IMR-90 (cell line): ENCODE data around the gene ZNF831. TPM values are rescaled to one million over a fixed set of nuclear protein-coding genes. Genes with fewer than 3 reads are reported as not detected.

Experiments used
- ATAC-seq: fragments of 200-7000 bp; cut with Tn5 transposase; 2 replicates; pipeline ENCODE4 v1.9.1; 2020; ENCODE audit warnings: low read depth, mild to moderate bottlenecking, moderate library complexity
- BruUV-seq: library from RNA; stranded (reverse); fragments of 400-500 nt; replicated peaks from 2 replicates; lab custom pipeline; 2021; lab: Mats Ljungman, UMichigan
- CTCF ChIA-PET: fragments of 300-600 bp; formaldehyde crosslinking; extraction: SDS; loops from one replicate; lab custom pipeline; 2021; ENCODE audit warnings: antibody characterized with exemption; lab: Yijun Ruan, JAX
- POLR2A ChIA-PET: fragments of 300-600 bp; sonication (Branson Sonifier 250); formaldehyde crosslinking; loops from one replicate; lab custom pipeline; 2022; ENCODE audit warnings: antibody characterized with exemption; ENCODE audit not compliant: unreplicated experiment; lab: Charles Lee
- DNase-seq: peaks from one replicate; pipeline ENCODE4 v3.0.0; 2013
- H2AFZ ChIP-seq: replicated peaks from 2 replicates; pipeline ENCODE3; 2013; ENCODE audit warnings: low read length, mild to moderate bottlenecking; ENCODE audit not compliant: poor library complexity
- H2AK5ac ChIP-seq: 2 replicates; pipeline ENCODE4 v1.6.1; 2013; ENCODE audit warnings: low read depth, low read length, inconsistent platforms
- H2AK9ac ChIP-seq: replicated peaks from 2 replicates; pipeline ENCODE3; 2013; ENCODE audit warnings: mild to moderate bottlenecking, low read depth, low read length, moderate library complexity; ENCODE audit not compliant: poor library complexity
- H2BK120ac ChIP-seq: 2 replicates; pipeline ENCODE4 v1.6.1; 2013; ENCODE audit warnings: low read depth, low read length, inconsistent platforms
- H2BK15ac ChIP-seq: 3 replicates; pipeline ENCODE4 v1.6.1; 2013; ENCODE audit warnings: low read depth, low read length, inconsistent platforms
- H2BK20ac ChIP-seq: 2 replicates; pipeline ENCODE4 v1.6.1; 2013; ENCODE audit warnings: low read depth, mild to moderate bottlenecking, inconsistent platforms, low read length, moderate library complexity
- H2BK5ac ChIP-seq: 2 replicates; pipeline ENCODE4 v1.6.1; 2013; ENCODE audit warnings: mild to moderate bottlenecking, low read depth, low read length, inconsistent platforms; ENCODE audit not compliant: poor library complexity, severe bottlenecking
- H3K14ac ChIP-seq: replicated peaks from 2 replicates; pipeline ENCODE4 v1.6.1; 2013; ENCODE audit warnings: low read depth, low read length, inconsistent platforms
- H3K18ac ChIP-seq: 2 replicates; pipeline ENCODE4 v1.6.1; 2013; ENCODE audit warnings: low read depth, low read length, control low read depth
- H3K23ac ChIP-seq: 2 replicates; pipeline ENCODE4 v1.6.1; 2013; ENCODE audit warnings: low read depth, low read length, inconsistent platforms
- H3K27ac ChIP-seq: 2 replicates; pipeline ENCODE4 v1.5.1; 2013; ENCODE audit warnings: mild to moderate bottlenecking, control low read depth, low read length; ENCODE audit not compliant: insufficient read depth
- H3K27me3 ChIP-seq: 2 replicates; pipeline ENCODE4 v1.6.1; 2013; ENCODE audit warnings: low read length; ENCODE audit not compliant: control insufficient read depth, insufficient read depth
- H3K36me3 ChIP-seq: 2 replicates; pipeline ENCODE4 v1.6.1; 2013; ENCODE audit warnings: low read length, mixed read lengths; ENCODE audit not compliant: control insufficient read depth, insufficient read depth
- H3K4ac ChIP-seq: 2 replicates; pipeline ENCODE4 v1.6.1; 2013; ENCODE audit warnings: low read depth, low read length, inconsistent platforms
- H3K4me1 ChIP-seq: 2 replicates; pipeline ENCODE4 v1.6.1; 2013; ENCODE audit warnings: low read length, mixed read lengths; ENCODE audit not compliant: control insufficient read depth, insufficient read depth
- H3K4me2 ChIP-seq: 2 replicates; pipeline ENCODE4 v1.6.1; 2013; ENCODE audit warnings: low read depth, mild to moderate bottlenecking, control low read depth, low read length, moderate library complexity
- H3K4me3 ChIP-seq: 2 replicates; pipeline ENCODE4 v1.5.1; 2013; ENCODE audit warnings: low read depth, mild to moderate bottlenecking, control low read depth, low read length, moderate library complexity; ENCODE audit not compliant: insufficient read depth
- H3K56ac ChIP-seq: 2 replicates; pipeline ENCODE4 v1.6.1; 2013; ENCODE audit warnings: low read length, inconsistent platforms; ENCODE audit not compliant: insufficient read depth; ENCODE audit errors: extremely low read depth
- H3K79me1 ChIP-seq, 2 experiments: 2 replicates each; pipeline ENCODE4 v1.6.1; 2013; ENCODE audit warnings: low read length in 2 of 2, inconsistent platforms in 1 of 2, low read depth in 1 of 2
- H3K9ac ChIP-seq: 2 replicates; pipeline ENCODE4 v1.6.1; 2013; ENCODE audit warnings: low read depth, low read length, control low read depth
- H3K9me1 ChIP-seq: 2 replicates; pipeline ENCODE4 v1.6.1; 2013; ENCODE audit warnings: low read length, inconsistent platforms; ENCODE audit not compliant: insufficient read depth
- H3K9me3 ChIP-seq: 2 replicates; pipeline ENCODE4 v1.6.1; 2013; ENCODE audit warnings: low read length; ENCODE audit not compliant: control insufficient read depth, insufficient read depth
- H4K20me1 ChIP-seq: 2 replicates; pipeline ENCODE4 v1.6.1; 2013; ENCODE audit warnings: low read length, inconsistent platforms; ENCODE audit not compliant: insufficient read depth
- H4K5ac ChIP-seq: 2 replicates; pipeline ENCODE4 v1.6.1; 2013; ENCODE audit warnings: mild to moderate bottlenecking, low read depth, low read length, control low read depth
- H4K8ac ChIP-seq, 2 experiments: 2 replicates each; pipeline ENCODE4 v1.6.1; 2013; ENCODE audit warnings: low read depth in 2 of 2, low read length in 2 of 2, control low read depth in 1 of 2, inconsistent platforms in 1 of 2
- H4K91ac ChIP-seq: 2 replicates; pipeline ENCODE4 v1.6.1; 2013; ENCODE audit warnings: low read depth, low read length, inconsistent platforms; ENCODE audit not compliant: insufficient read depth
- BHLHE40 ChIP-seq: fragments of 150-350 bp; IDR thresholded peaks from 2 replicates; pipeline ENCODE4 v1.6.1; 2016; ENCODE audit warnings: mild to moderate bottlenecking, low read depth, low read length
- CEBPB ChIP-seq: IDR thresholded peaks from 2 replicates; pipeline ENCODE4 v1.6.1; 2012; ENCODE audit warnings: low read depth, low read length, improper control_type of control experiment
- CHD1 ChIP-seq: IDR thresholded peaks from 2 replicates; pipeline ENCODE4 v1.6.1; 2012; ENCODE audit warnings: low read depth, low read length, improper control_type of control experiment
- FOS ChIP-seq: fragments of 150-350 bp; IDR thresholded peaks from 2 replicates; pipeline ENCODE4 v1.6.1; 2016; ENCODE audit warnings: low read depth, low read length
- MAFK ChIP-seq: IDR thresholded peaks from 2 replicates; pipeline ENCODE4 v1.6.1; 2012; ENCODE audit warnings: low read depth, low read length, improper control_type of control experiment
- MAZ ChIP-seq: IDR thresholded peaks from 2 replicates; pipeline ENCODE4 v1.6.1; 2012; ENCODE audit warnings: low read depth, mild to moderate bottlenecking, low read length, improper control_type of control experiment, moderate library complexity, borderline replicate concordance
- MXI1 ChIP-seq: IDR thresholded peaks from 2 replicates; pipeline ENCODE4 v1.6.1; 2012; ENCODE audit warnings: low read depth, mild to moderate bottlenecking, low read length, moderate library complexity, borderline replicate concordance
- NFE2L2 ChIP-seq: fragments of 150-350 bp; IDR thresholded peaks from 2 replicates; pipeline ENCODE4 v1.6.1; 2016; ENCODE audit warnings: low read depth, mild to moderate bottlenecking, low read length
- POLR2A ChIP-seq: IDR thresholded peaks from 2 replicates; pipeline ENCODE4 v1.6.1; 2012; ENCODE audit warnings: mild to moderate bottlenecking, low read depth, low read length
- RAD21 ChIP-seq: IDR thresholded peaks from 2 replicates; pipeline ENCODE4 v1.6.1; 2012; ENCODE audit warnings: low read length, improper control_type of control experiment
- RCOR1 ChIP-seq: IDR thresholded peaks from 2 replicates; pipeline ENCODE4 v1.6.1; 2012; ENCODE audit warnings: mild to moderate bottlenecking, low read length, improper control_type of control experiment; ENCODE audit not compliant: insufficient replicate concordance
- RFX5 ChIP-seq: IDR thresholded peaks from 2 replicates; pipeline ENCODE4 v1.8.0; 2012; ENCODE audit warnings: low read depth, mild to moderate bottlenecking, low read length, moderate library complexity
- SMC3 ChIP-seq: fragments of 150-350 bp; IDR thresholded peaks from 2 replicates; pipeline ENCODE4 v1.6.1; 2016; ENCODE audit warnings: low read depth, mild to moderate bottlenecking, antibody characterized with exemption, low read length, moderate library complexity
- whole genome bisulfite sequencing, 2 experiments: methylation state at CpG; one replicate each; pipeline versions ENCODE4 v1.1.5 to v1.1.7; 2013; ENCODE audit warnings: missing lambda C conversion rate in 2 of 2; ENCODE audit not compliant: insufficient read length in 1 of 2; ENCODE audit errors: extremely low coverage in 2 of 2; 5-methylcytosine and 5-hydroxymethylcytosine counted together
- dilution Hi-C: fragments of 300-500 bp; cut with HindIII; formaldehyde crosslinking; loops from one replicate; pipeline ENCODE4 v1.14.3; 2018; ENCODE audit warnings: low sequenced_read_pairs; ENCODE audit not compliant: unreplicated experiment
- in situ Hi-C: fragments of 300-500 bp; cut with MboI; formaldehyde crosslinking; loops from 3 replicates; pipeline ENCODE4 v1.14.3; 2019; ENCODE audit warnings: low sequenced_read_pairs, inconsistent platforms, mixed read lengths
- intact Hi-C: fragments of 100-400 bp; cut with micrococcal nuclease; formaldehyde crosslinking; loops from 2 replicates; pipeline ENCODE4 v1.10.0; 2022
- polyA plus RNA-seq, 3 experiments: library from polyadenylated mRNA; depleted of rRNA; stranded (reverse); fragments of >200 nt; gene quantifications; 2 replicates each; pipeline ENCODE4 v1.2.3, GENCODE V29; 2012; ENCODE audit warnings: low replicate concordance in 1 of 3
- total RNA-seq: library from RNA; depleted of rRNA; stranded (reverse); fragments of >200 nt; gene quantifications from 2 replicates; pipeline ENCODE4 v1.2.3, GENCODE V29; 2012
- TF ChIP-seq, protein P1 (sequence below): conservative IDR thresholded peaks from 2 replicates; pipeline ENCODE4 v1.5.1; 2012; ENCODE audit warnings: mild to moderate bottlenecking, low read depth, low read length, improper control_type of control experiment
- TF ChIP-seq, protein P2 (sequence below): fragments of 150-350 bp; IDR thresholded peaks from 2 replicates; pipeline ENCODE4 v1.6.1; 2016; ENCODE audit warnings: low read depth, mild to moderate bottlenecking, low read length, moderate library complexity, borderline replicate concordance
- TF ChIP-seq, protein P3 (sequence below): fragments of 150-350 bp; IDR thresholded peaks from 2 replicates; pipeline ENCODE4 v1.6.1; 2017; ENCODE audit warnings: mild to moderate bottlenecking, antibody characterized with exemption, low read length, low read depth

ZNF831 gene
- total and polyA plus RNA-seq, 2 of the 4 experiments (the other 2 are of a cell fraction) = not detected

DNA sequence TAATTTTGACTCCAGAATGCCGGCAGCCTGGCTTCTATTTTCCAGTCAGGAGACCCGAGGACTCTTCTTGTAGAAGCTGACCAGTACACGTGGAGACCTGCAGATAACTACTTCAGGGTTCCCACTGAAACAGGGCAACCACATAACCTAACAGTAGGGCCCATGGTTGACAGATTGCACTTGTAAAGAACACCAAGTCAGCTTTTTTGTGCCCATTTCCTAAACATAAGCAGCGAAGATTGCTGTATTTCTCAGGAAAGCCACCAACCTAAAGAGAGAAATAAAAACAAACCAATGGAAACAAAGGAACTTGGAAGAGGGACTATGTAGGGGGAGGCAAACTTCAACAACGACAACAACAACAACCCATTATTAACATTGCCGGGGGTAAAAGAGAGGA lies 86.7 kb downstream of the ZNF831 start:
- Histone ChIP-seq H3K4me2 (no peak overlapping the region), H3K4me3 (no peak overlapping the region), H4K91ac (no peak overlapping the region), H3K9ac (no peak overlapping the region), H4K8ac (no peak overlapping the region), H3K18ac (no peak overlapping the region), H2AFZ (no peak overlapping the region), H3K9me1 (no peaks in the 10 kb centered on the region), H2BK5ac (no peak overlapping the region), H3K27me3 (no peaks in the 10 kb centered on the region; the same call in 1 of the 2 replicates), H4K20me1 (no peaks in the 10 kb centered on the region), H3K9me3 (no peaks in the 10 kb centered on the region), H3K56ac (no peak overlapping the region), H2AK5ac (no peak overlapping the region), H3K79me1 (no peaks in the 10 kb centered on the region), H3K36me3 (no peaks in the 10 kb centered on the region), H2BK20ac (no peak overlapping the region), H2BK120ac (no peak overlapping the region), H3K23ac (no peak overlapping the region), H3K4ac (no peak overlapping the region), H4K5ac (no peak overlapping the region), H3K4me1 (no peaks in the 10 kb centered on the region), H2BK15ac (no peak overlapping the region), H3K27ac (no peak overlapping the region), H3K14ac (no peak overlapping the region), H2AK9ac (no peak overlapping the region)
- in situ Hi-C loops = no loop called here
- intact Hi-C loops = no loop called here
- BruUV-seq = no TSS peak
- no peak for TF ChIP-seq RCOR1
- no peak for TF ChIP-seq SMC3
- no peak for TF ChIP-seq POLR2A
- TF ChIP-seq, protein P1, sequence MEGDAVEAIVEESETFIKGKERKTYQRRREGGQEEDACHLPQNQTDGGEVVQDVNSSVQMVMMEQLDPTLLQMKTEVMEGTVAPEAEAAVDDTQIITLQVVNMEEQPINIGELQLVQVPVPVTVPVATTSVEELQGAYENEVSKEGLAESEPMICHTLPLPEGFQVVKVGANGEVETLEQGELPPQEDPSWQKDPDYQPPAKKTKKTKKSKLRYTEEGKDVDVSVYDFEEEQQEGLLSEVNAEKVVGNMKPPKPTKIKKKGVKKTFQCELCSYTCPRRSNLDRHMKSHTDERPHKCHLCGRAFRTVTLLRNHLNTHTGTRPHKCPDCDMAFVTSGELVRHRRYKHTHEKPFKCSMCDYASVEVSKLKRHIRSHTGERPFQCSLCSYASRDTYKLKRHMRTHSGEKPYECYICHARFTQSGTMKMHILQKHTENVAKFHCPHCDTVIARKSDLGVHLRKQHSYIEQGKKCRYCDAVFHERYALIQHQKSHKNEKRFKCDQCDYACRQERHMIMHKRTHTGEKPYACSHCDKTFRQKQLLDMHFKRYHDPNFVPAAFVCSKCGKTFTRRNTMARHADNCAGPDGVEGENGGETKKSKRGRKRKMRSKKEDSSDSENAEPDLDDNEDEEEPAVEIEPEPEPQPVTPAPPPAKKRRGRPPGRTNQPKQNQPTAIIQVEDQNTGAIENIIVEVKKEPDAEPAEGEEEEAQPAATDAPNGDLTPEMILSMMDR = no peak
- no peak for TF ChIP-seq BHLHE40
- TF ChIP-seq CEBPB = no peak
- TF ChIP-seq NFE2L2 = no peak
- TF ChIP-seq MAZ = no peak
- TF ChIP-seq RFX5 = no peak
- no peak for TF ChIP-seq RAD21
- TF ChIP-seq, protein P2, sequence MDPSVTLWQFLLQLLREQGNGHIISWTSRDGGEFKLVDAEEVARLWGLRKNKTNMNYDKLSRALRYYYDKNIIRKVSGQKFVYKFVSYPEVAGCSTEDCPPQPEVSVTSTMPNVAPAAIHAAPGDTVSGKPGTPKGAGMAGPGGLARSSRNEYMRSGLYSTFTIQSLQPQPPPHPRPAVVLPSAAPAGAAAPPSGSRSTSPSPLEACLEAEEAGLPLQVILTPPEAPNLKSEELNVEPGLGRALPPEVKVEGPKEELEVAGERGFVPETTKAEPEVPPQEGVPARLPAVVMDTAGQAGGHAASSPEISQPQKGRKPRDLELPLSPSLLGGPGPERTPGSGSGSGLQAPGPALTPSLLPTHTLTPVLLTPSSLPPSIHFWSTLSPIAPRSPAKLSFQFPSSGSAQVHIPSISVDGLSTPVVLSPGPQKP = no peak
- no peak for TF ChIP-seq CHD1
- no peak for TF ChIP-seq MXI1
- TF ChIP-seq, protein P3, sequence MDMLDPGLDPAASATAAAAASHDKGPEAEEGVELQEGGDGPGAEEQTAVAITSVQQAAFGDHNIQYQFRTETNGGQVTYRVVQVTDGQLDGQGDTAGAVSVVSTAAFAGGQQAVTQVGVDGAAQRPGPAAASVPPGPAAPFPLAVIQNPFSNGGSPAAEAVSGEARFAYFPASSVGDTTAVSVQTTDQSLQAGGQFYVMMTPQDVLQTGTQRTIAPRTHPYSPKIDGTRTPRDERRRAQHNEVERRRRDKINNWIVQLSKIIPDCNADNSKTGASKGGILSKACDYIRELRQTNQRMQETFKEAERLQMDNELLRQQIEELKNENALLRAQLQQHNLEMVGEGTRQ = no peak
- TF ChIP-seq FOS = no peak
- TF ChIP-seq MAFK = no peak
- no peak for ATAC-seq
- dilution Hi-C loops = no loop called here
- CTCF ChIA-PET = no interaction called here
- POLR2A ChIA-PET = no interaction called here
- no CpG with 5 or more reads among the region's 6 CpGs for WGBS, 2 experiments
- no peak for DNase-seq
